OCI-LY3 (cell line): ENCODE results near the gene KLC3.

Experiments
- H2AFZ ChIP-seq: fragments of 200-600, 300-600 bp; shearing (Covaris generic); 2 replicates; pipeline ENCODE4 v1.6.0; 2014; ENCODE audit warnings: antibody characterized with exemption, low read depth, low read length
- H3K27ac ChIP-seq: fragments of 200-600, 300-600 bp; sonication (generic); 2 replicates; pipeline ENCODE4 v1.5.1; 2014; ENCODE audit warnings: mild to moderate bottlenecking, low read length, moderate library complexity, mixed read lengths
- H3K27me3 ChIP-seq: fragments of 200-600, 300-600 bp; sonication (generic); 2 replicates; pipeline ENCODE4 v1.6.1; 2014; ENCODE audit warnings: low read depth, low read length, mixed read lengths
- H3K36me3 ChIP-seq: fragments of 200-600, 300-600 bp; sonication (generic); replicated peaks from 2 replicates; pipeline ENCODE3; 2014; ENCODE audit warnings: low read depth, low read length, mixed read lengths
- H3K4me1 ChIP-seq: fragments of 300-600, 200-600 bp; sonication (generic); 2 replicates; pipeline ENCODE4 v1.6.1; 2014; ENCODE audit warnings: low read length, mixed read lengths
- H3K4me2 ChIP-seq: fragments of 200-600, 300-600 bp; sonication (generic); 2 replicates; pipeline ENCODE4 v1.6.1; 2014; ENCODE audit warnings: low read length, mixed read lengths
- H3K4me3 ChIP-seq: fragments of 300-600, 200-600 bp; sonication (generic); 2 replicates; pipeline ENCODE4 v1.5.1; 2014; ENCODE audit warnings: antibody characterized with exemption, mild to moderate bottlenecking, low read length, moderate library complexity
- H3K79me2 ChIP-seq: fragments of 300-600, 200-600 bp; shearing (Covaris generic); 2 replicates; pipeline ENCODE4 v1.6.1; 2014; ENCODE audit warnings: mild to moderate bottlenecking, low read length, mixed read lengths
- H3K9ac ChIP-seq: fragments of 300-600, 200-600 bp; shearing (Covaris generic); 2 replicates; pipeline ENCODE4 v1.6.0; 2014; ENCODE audit warnings: mild to moderate bottlenecking, low read length, moderate library complexity
- H3K9me3 ChIP-seq: fragments of 200-600, 300-600 bp; shearing (Covaris generic); 2 replicates; pipeline ENCODE4 v1.6.1; 2014; ENCODE audit warnings: low read length, mixed read lengths; ENCODE audit not compliant: insufficient read depth
- H4K20me1 ChIP-seq: fragments of 200-600, 300-600 bp; sonication (generic); 2 replicates; pipeline ENCODE4 v1.6.1; 2016; ENCODE audit warnings: low read length, mixed read lengths; ENCODE audit not compliant: insufficient read depth
- CTCF ChIP-seq: fragments of 200-600, 300-600 bp; sonication (generic); IDR thresholded peaks from 2 replicates; pipeline ENCODE4 v1.5.1; 2014; ENCODE audit warnings: antibody characterized with exemption, low read length, low read depth
- EZH2phosphoT487 ChIP-seq: fragments of 200-600 bp; shearing (Covaris generic); IDR thresholded peaks from 2 replicates; pipeline ENCODE4 v1.6.1; 2018; ENCODE audit warnings: antibody characterized with exemption, mixed run types, low read depth

Gene KLC3

DNA sequence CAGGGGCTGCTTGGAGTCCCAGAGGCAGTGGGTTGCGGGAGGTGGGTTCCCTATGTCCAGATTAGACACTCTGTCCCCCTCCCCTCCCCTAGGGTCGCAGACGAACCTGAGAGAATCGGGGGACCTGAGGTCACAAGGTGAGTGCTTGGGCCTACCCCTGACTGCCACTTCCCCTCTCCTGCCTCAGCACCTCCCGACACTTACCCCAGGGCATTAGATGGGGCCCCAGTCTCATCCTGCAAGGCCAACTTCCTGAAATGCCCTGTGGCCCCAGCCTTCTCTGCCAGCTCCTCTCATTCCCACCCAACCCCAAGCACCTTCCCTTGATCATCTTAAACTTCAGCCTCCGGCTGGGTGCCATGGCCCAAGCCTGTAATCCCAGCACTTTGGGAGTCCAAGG, 40.8 kb upstream of the KLC3 start:
- Histone ChIP-seq H3K36me3 (peaks cover 6% of the 10 kb centered on the region), H3K27me3 (no peaks in the 10 kb centered on the region), H3K9me3 (no peaks in the 10 kb centered on the region), H2AFZ (no peak overlapping the region), H3K4me3 (no peak overlapping the region), H3K79me2 (no peaks in the 10 kb centered on the region), H3K4me2 (no peak overlapping the region), H3K9ac (no peak overlapping the region), H3K4me1 (no peaks in the 10 kb centered on the region), H3K27ac (no peak overlapping the region), H4K20me1 (no peaks in the 10 kb centered on the region)
- TF ChIP-seq CTCF, result no peak
- TF ChIP-seq EZH2phosphoT487, result no peak

- H3K9me3 ChIP-seq, result no peaks in the 10 kb centered on the region
- H3K36me3 ChIP-seq, result no peaks in the 10 kb centered on the region
- no peaks in the 10 kb centered on the region for H4K20me1 ChIP-seq
- no peaks in the 10 kb centered on the region for H3K27me3 ChIP-seq
- no peak overlapping the region for H2AFZ ChIP-seq
- no peaks in the 10 kb centered on the region for H3K4me1 ChIP-seq
- no peak overlapping the region for H3K27ac ChIP-seq
- H3K9ac ChIP-seq, result no peak overlapping the region
- no peak overlapping the region for H3K4me3 ChIP-seq
- no peak for TF ChIP-seq EZH2phosphoT487
- TF ChIP-seq CTCF, result no peak
- no peaks in the 10 kb centered on the region for H3K79me2 ChIP-seq
- H3K4me2 ChIP-seq, result no peak overlapping the region
These were observed 38.1 kb upstream of the KLC3 start for GRCh38 chr19:45302416-45302815.

DNA sequence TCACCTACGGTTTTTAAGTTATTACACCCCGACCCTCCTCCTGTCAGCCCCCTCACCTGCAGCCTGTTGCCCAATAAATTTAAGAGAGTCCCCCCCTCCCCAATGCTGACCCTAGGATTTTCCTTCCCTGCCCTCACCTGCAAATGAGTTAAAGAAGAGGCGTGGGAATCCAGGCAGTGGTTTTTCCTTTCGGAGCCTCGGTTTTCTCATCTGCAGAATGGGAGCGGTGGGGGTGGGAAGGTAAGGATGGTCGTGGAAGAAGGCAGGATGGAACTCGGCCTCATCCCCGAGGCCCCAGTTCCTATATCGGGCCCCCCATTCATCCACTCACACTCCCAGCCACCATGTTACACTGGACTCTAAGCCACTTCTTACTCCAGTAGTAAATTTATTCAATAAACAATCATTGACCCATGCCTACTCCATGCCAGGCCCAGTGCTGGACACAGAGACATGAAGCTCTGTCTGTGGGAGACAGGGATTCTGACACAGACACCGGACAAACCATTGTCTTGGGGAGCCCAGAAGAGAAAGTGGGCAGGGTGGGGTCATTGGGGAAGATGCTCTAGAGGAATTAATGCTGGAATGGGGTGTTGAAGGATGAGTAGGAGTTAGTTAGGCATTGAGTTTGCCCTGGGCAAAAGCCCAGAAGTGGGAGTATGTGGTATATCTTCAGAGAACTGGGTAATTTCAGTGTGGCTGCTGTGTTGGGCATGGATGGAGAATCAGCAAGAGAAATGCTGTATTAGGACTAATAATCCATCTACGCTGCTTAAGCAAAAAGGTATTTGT, 37.1 kb upstream of the KLC3 start:
- Histone ChIP-seq H3K9ac (no peak overlapping the region), H3K27ac (no peak overlapping the region), H2AFZ (no peak overlapping the region), H4K20me1 (no peaks in the 10 kb centered on the region), H3K9me3 (no peaks in the 10 kb centered on the region), H3K4me3 (no peak overlapping the region), H3K79me2 (no peaks in the 10 kb centered on the region), H3K36me3 (no peaks in the 10 kb centered on the region), H3K4me2 (no peak overlapping the region), H3K4me1 (no peaks in the 10 kb centered on the region), H3K27me3 (no peaks in the 10 kb centered on the region)
- TF ChIP-seq EZH2phosphoT487 (no peak), CTCF (no peak)

DNA sequence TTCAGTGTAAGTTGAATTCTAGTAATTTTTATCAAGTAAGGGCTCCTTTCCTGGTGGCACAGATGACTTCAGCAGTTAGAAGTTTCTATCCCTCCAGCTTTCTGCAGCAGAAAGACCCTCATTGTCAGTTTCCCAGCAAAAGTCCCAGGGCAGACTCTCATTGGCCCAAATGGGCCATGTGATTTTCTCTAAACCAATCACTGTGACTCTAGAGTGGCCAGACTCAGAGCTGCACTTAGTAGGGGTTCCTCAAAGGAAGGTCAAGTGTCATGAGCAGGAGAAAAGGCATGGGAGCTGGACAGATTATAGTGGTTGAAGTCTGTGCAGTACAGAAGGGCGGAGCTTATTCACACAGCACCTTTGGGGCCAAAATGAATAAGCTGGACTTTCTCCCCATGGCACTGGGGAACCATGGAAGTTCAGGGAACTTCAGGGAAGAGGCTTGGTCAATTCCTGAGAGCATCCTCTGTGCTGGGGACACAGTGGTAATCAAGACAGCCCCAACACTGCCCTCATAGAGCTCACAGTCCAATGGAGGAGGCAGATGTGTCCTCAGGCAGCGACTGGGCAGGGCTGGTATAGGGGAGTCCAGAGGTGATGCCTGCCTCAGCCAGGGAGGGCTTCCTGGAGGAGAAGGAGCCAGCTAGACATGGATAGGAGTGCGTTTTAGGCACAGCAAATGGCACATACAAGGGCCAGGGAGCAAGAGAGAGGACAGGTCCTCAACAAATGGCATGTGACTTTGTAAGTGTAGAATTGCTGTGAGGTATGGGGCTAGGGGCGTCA, 36.2 kb upstream of the KLC3 start:
- TF ChIP-seq EZH2phosphoT487 (no peak), CTCF (no peak)
- H2AFZ ChIP-seq, result no peak overlapping the region
- H3K4me2 ChIP-seq, result no peak overlapping the region
- no peak overlapping the region for H3K4me3 ChIP-seq
- H3K9ac ChIP-seq, result no peak overlapping the region
- H3K79me2 ChIP-seq, result no peaks in the 10 kb centered on the region
- H3K27me3 ChIP-seq, result no peaks in the 10 kb centered on the region
- no peaks in the 10 kb centered on the region for H3K4me1 ChIP-seq
- no peak overlapping the region for H3K27ac ChIP-seq
- H3K9me3 ChIP-seq, result no peaks in the 10 kb centered on the region
- no peaks in the 10 kb centered on the region for H4K20me1 ChIP-seq
- H3K36me3 ChIP-seq, result no peaks in the 10 kb centered on the region
